ENCODE results near the gene OR2AG1.

OR2AG1 gene, protein sequence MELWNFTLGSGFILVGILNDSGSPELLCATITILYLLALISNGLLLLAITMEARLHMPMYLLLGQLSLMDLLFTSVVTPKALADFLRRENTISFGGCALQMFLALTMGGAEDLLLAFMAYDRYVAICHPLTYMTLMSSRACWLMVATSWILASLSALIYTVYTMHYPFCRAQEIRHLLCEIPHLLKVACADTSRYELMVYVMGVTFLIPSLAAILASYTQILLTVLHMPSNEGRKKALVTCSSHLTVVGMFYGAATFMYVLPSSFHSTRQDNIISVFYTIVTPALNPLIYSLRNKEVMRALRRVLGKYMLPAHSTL

DNA sequence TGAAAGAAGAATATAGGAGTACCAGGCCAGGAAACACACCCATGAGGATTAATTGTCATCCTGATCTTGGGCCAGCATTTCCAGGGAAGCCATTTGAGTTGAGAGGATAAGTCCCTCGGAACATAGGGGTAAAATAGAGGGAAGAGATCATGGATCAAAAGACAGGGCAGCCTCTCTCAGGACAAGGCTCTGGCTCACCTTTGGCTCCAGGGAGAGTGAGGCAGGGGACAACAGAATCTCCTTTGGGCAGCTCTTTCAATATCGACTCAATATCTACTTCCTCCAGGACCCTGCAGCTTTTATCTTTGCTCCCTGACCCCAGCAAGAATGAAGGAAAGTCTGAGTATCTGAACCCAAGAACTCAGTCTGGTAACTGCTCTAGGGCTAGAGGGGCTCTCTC, at the start of gene OR2AG1:
TSS of gene OR2AG1 (plus strand) at position 301 of the 400 bp plus-strand sequence. CDS start 2,018 bp downstream, outside the sequence.
- no peak for DNase-seq (ENCODE audit: low read depth in 2 of 2)
- TF ChIP-seq, protein P1, sequence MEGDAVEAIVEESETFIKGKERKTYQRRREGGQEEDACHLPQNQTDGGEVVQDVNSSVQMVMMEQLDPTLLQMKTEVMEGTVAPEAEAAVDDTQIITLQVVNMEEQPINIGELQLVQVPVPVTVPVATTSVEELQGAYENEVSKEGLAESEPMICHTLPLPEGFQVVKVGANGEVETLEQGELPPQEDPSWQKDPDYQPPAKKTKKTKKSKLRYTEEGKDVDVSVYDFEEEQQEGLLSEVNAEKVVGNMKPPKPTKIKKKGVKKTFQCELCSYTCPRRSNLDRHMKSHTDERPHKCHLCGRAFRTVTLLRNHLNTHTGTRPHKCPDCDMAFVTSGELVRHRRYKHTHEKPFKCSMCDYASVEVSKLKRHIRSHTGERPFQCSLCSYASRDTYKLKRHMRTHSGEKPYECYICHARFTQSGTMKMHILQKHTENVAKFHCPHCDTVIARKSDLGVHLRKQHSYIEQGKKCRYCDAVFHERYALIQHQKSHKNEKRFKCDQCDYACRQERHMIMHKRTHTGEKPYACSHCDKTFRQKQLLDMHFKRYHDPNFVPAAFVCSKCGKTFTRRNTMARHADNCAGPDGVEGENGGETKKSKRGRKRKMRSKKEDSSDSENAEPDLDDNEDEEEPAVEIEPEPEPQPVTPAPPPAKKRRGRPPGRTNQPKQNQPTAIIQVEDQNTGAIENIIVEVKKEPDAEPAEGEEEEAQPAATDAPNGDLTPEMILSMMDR (IDR thresholded peaks at IDR 0.05; ENCODE audit: low read depth, low read length) = no peak
- H3K4me3 ChIP-seq (replicated peaks in 1 of 2; ENCODE audit: low read depth in 2 of 2, low read length in 2 of 2) = no peak within 1 kb of the TSS

DNA sequence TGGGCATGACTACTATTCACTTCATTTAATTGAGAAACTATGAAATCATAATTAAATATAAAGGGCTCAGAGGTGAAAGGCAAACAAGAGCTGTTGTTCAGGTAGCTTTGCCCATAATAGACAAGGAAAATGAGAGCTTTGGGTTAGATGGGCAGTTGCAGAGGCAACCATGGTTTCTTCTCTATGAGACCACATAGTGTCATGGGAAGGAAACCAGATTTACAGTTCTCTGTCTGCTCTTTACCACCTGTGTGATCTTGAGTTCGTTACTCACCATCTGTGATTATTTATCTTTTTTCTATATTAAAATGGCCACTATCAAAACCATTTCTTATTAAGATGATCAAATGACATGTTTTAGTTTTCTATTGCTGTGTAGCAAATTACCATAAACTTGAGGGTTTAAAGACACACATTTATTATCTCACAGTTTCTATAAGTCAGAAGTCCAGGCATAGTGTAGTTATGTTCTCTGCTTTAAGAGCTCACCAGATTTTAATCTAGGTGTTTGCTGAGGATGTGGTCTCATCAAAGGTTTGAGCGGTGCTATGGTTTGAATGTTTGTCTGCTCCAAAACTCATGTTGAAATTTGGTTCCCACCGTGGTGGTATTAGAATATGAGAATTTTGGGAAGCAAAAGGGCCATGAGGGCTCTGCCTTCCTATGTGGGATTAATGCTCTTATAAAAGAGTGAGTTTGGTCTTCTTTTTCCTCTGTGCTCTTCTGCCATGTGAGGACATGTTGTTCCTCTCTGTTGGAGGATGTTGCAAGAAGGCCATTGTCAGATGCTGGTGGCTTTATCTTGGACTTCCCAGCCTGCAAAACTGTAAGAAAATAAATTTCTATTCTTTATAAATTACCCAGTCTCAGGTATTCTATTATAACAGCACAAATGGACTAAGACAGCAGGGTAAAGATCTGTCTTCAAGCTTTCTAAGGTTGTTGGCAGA, 49.2 kb upstream of the OR2AG1 start:
- H3K4me3 ChIP-seq (replicated peaks in 1 of 2; ENCODE audit: low read depth in 2 of 2, low read length in 2 of 2) = no peak overlapping the region
- TF ChIP-seq, protein P1 (IDR thresholded peaks at IDR 0.05; ENCODE audit: low read depth, low read length) = no peak
- no peak for DNase-seq (ENCODE audit: low read depth in 2 of 2)

DNA sequence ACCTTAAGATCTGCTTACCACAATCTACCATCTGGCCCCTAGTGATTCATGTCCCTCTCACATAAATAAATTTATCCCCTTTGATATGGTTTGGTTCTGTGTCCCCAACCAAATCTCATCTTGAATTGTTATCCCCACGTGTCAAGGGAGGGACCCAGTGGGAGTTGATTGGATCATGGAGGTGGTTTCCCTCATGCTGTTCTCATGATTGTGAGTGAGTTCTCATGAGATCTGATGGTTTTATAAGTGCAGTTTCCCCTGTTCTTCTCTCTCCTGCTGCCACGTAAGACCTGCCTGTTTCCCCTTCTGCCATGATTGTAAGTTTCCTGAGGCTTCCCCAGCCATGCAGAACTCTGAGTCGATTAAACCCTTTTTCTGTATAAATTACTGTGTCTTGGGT, 48.2 kb upstream of the OR2AG1 start:
- no peak overlapping the region for H3K4me3 ChIP-seq (replicated peaks in 1 of 2; ENCODE audit: low read depth in 2 of 2, low read length in 2 of 2)
- DNase-seq (ENCODE audit: low read depth in 2 of 2) = no peak
- TF ChIP-seq, protein P1 (IDR thresholded peaks at IDR 0.05; ENCODE audit: low read depth, low read length) = no peak

DNA sequence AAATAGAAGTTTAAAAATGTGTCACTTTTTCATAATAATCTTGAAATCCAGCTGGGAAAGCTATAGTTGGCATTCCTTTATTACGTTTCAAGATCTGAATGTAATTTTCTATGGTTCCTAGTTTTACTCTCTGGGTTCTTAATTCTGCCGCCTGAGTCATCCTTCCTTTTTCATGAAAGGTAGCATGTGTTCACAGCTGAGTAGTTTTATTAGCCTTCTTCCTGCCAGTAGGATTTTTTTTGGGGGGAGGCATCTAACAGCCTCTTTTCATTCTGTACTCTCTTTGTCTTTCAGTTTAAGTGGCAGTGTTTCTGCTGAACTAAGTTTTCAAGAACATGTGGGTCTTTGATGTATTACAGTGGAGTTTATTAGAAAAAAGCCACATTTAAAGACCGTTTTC, 47.5 kb upstream of the OR2AG1 start:
- TF ChIP-seq, protein P1 (IDR thresholded peaks at IDR 0.05; ENCODE audit: low read depth, low read length) = no peak
- no peak overlapping the region for H3K4me3 ChIP-seq (replicated peaks in 1 of 2; ENCODE audit: low read depth in 2 of 2, low read length in 2 of 2)
- DNase-seq (ENCODE audit: low read depth in 2 of 2) = peak in 1 of 2 donors; percentile 17

DNA sequence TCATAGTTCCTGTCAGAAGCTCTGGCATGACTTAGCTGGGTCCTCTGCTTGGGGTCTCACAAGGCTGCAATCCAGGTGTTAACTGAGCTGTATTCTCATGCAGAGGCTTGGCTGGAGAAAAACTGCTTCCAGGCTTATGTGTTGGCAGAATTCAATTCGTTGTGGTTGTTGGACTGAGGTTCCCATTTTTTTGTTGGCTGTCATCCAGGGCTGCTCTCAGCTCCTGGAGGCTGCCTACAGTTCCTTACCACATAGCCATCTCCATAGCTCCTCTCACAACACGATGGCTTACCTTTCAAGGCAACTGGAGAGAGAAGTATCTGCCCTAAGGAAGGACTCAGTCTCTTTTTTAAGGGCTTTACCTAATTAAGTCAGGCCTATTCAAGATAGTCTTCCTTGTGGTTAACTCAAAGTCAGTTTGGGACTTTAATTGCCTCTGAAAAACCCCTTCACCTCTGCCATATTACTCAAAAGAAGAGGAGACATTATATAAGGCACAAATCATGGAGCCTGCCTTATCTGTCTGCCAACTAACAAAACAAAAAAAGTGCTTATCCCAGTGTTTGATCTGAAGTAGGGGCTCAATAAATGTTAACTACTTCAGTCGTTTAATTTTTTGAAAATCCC, 46.2 kb upstream of the OR2AG1 start:
- TF ChIP-seq, protein P1 (IDR thresholded peaks at IDR 0.05; ENCODE audit: low read depth, low read length) = no peak
- H3K4me3 ChIP-seq (replicated peaks in 1 of 2; ENCODE audit: low read depth in 2 of 2, low read length in 2 of 2) = no peak overlapping the region
- DNase-seq (ENCODE audit: low read depth in 2 of 2) = peak in 1 of 2 donors; percentile 9

DNA sequence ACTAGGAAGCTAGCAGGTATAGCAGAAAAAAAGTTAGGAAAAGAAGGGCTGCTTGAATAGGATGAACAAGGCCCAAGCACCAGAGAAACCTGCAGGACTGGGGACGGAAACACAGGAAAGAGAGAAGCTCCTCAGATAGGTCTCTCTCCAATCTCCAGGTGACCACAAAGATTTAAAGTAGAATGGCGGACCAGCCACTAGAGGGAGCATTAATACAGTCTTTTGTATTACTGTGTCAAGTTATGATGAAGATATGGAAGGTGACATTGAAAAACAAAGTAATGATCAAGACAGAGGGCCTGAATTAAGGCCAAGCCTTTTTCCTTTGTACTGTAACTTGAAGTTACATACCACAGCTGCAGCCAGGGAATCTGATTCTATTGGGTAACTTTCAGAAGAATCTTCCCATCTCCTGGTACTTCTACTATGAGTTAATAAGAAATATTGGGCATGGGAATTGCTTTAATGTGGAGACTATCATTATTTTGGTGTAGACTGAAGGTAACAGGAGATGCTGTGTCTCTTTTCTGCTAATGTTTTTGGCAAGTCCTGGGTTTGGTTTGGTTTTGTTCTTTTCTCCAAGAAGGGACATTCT, 44.9 kb upstream of the OR2AG1 start:
- DNase-seq (ENCODE audit: low read depth in 2 of 2) = peak; percentile 54 to 58
- TF ChIP-seq, protein P1 (IDR thresholded peaks at IDR 0.05; ENCODE audit: low read depth, low read length) = peak; percentile 63
- H3K4me3 ChIP-seq (replicated peaks in 1 of 2; ENCODE audit: low read depth in 2 of 2, low read length in 2 of 2) = no peak overlapping the region
